IMR-90 (cell line): ENCODE measurements around the gene RRP9. TPM values are rescaled to one million over a fixed set of nuclear protein-coding genes. Genes with fewer than 3 reads are reported as not detected.

ENCODE experiments used
- ATAC-seq: fragments of 200-7000 bp; cut with Tn5 transposase; 2 replicates; pipeline ENCODE4 v1.9.1; 2020; ENCODE audit warnings: low read depth, mild to moderate bottlenecking, moderate library complexity
- BruUV-seq: library from RNA; stranded (reverse); fragments of 400-500 nt; replicated peaks from 2 replicates; lab custom pipeline; 2021; lab: Mats Ljungman, UMichigan
- CTCF ChIA-PET: fragments of 300-600 bp; formaldehyde crosslinking; extraction: SDS; loops from one replicate; lab custom pipeline; 2021; ENCODE audit warnings: antibody characterized with exemption; lab: Yijun Ruan, JAX
- POLR2A ChIA-PET: fragments of 300-600 bp; sonication (Branson Sonifier 250); formaldehyde crosslinking; loops from one replicate; lab custom pipeline; 2022; ENCODE audit warnings: antibody characterized with exemption; ENCODE audit not compliant: unreplicated experiment; lab: Charles Lee
- DNase-seq: peaks from one replicate; pipeline ENCODE4 v3.0.0; 2013
- H2AFZ ChIP-seq: replicated peaks from 2 replicates; pipeline ENCODE3; 2013; ENCODE audit warnings: low read length, mild to moderate bottlenecking; ENCODE audit not compliant: poor library complexity
- H2AK5ac ChIP-seq: 2 replicates; pipeline ENCODE4 v1.6.1; 2013; ENCODE audit warnings: low read depth, low read length, inconsistent platforms
- H2AK9ac ChIP-seq: replicated peaks from 2 replicates; pipeline ENCODE3; 2013; ENCODE audit warnings: mild to moderate bottlenecking, low read depth, low read length, moderate library complexity; ENCODE audit not compliant: poor library complexity
- H2BK120ac ChIP-seq: 2 replicates; pipeline ENCODE4 v1.6.1; 2013; ENCODE audit warnings: low read depth, low read length, inconsistent platforms
- H2BK15ac ChIP-seq: 3 replicates; pipeline ENCODE4 v1.6.1; 2013; ENCODE audit warnings: low read depth, low read length, inconsistent platforms
- H2BK20ac ChIP-seq: 2 replicates; pipeline ENCODE4 v1.6.1; 2013; ENCODE audit warnings: low read depth, mild to moderate bottlenecking, inconsistent platforms, low read length, moderate library complexity
- H2BK5ac ChIP-seq: 2 replicates; pipeline ENCODE4 v1.6.1; 2013; ENCODE audit warnings: mild to moderate bottlenecking, low read depth, low read length, inconsistent platforms; ENCODE audit not compliant: poor library complexity, severe bottlenecking
- H3K14ac ChIP-seq: replicated peaks from 2 replicates; pipeline ENCODE4 v1.6.1; 2013; ENCODE audit warnings: low read depth, low read length, inconsistent platforms
- H3K18ac ChIP-seq: 2 replicates; pipeline ENCODE4 v1.6.1; 2013; ENCODE audit warnings: low read depth, low read length, control low read depth
- H3K23ac ChIP-seq: 2 replicates; pipeline ENCODE4 v1.6.1; 2013; ENCODE audit warnings: low read depth, low read length, inconsistent platforms
- H3K27ac ChIP-seq: 2 replicates; pipeline ENCODE4 v1.5.1; 2013; ENCODE audit warnings: mild to moderate bottlenecking, control low read depth, low read length; ENCODE audit not compliant: insufficient read depth
- H3K27me3 ChIP-seq: 2 replicates; pipeline ENCODE4 v1.6.1; 2013; ENCODE audit warnings: low read length; ENCODE audit not compliant: control insufficient read depth, insufficient read depth
- H3K36me3 ChIP-seq: 2 replicates; pipeline ENCODE4 v1.6.1; 2013; ENCODE audit warnings: low read length, mixed read lengths; ENCODE audit not compliant: control insufficient read depth, insufficient read depth
- H3K4ac ChIP-seq: 2 replicates; pipeline ENCODE4 v1.6.1; 2013; ENCODE audit warnings: low read depth, low read length, inconsistent platforms
- H3K4me1 ChIP-seq: 2 replicates; pipeline ENCODE4 v1.6.1; 2013; ENCODE audit warnings: low read length, mixed read lengths; ENCODE audit not compliant: control insufficient read depth, insufficient read depth
- H3K4me2 ChIP-seq: 2 replicates; pipeline ENCODE4 v1.6.1; 2013; ENCODE audit warnings: low read depth, mild to moderate bottlenecking, control low read depth, low read length, moderate library complexity
- H3K4me3 ChIP-seq: 2 replicates; pipeline ENCODE4 v1.5.1; 2013; ENCODE audit warnings: low read depth, mild to moderate bottlenecking, control low read depth, low read length, moderate library complexity; ENCODE audit not compliant: insufficient read depth
- H3K56ac ChIP-seq: 2 replicates; pipeline ENCODE4 v1.6.1; 2013; ENCODE audit warnings: low read length, inconsistent platforms; ENCODE audit not compliant: insufficient read depth; ENCODE audit errors: extremely low read depth
- H3K79me1 ChIP-seq, 2 experiments: 2 replicates each; pipeline ENCODE4 v1.6.1; 2013; ENCODE audit warnings: low read length in 2 of 2, inconsistent platforms in 1 of 2, low read depth in 1 of 2
- H3K9ac ChIP-seq: 2 replicates; pipeline ENCODE4 v1.6.1; 2013; ENCODE audit warnings: low read depth, low read length, control low read depth
- H3K9me1 ChIP-seq: 2 replicates; pipeline ENCODE4 v1.6.1; 2013; ENCODE audit warnings: low read length, inconsistent platforms; ENCODE audit not compliant: insufficient read depth
- H3K9me3 ChIP-seq: 2 replicates; pipeline ENCODE4 v1.6.1; 2013; ENCODE audit warnings: low read length; ENCODE audit not compliant: control insufficient read depth, insufficient read depth
- H4K20me1 ChIP-seq: 2 replicates; pipeline ENCODE4 v1.6.1; 2013; ENCODE audit warnings: low read length, inconsistent platforms; ENCODE audit not compliant: insufficient read depth
- H4K5ac ChIP-seq: 2 replicates; pipeline ENCODE4 v1.6.1; 2013; ENCODE audit warnings: mild to moderate bottlenecking, low read depth, low read length, control low read depth
- H4K8ac ChIP-seq, 2 experiments: 2 replicates each; pipeline ENCODE4 v1.6.1; 2013; ENCODE audit warnings: low read depth in 2 of 2, low read length in 2 of 2, control low read depth in 1 of 2, inconsistent platforms in 1 of 2
- H4K91ac ChIP-seq: 2 replicates; pipeline ENCODE4 v1.6.1; 2013; ENCODE audit warnings: low read depth, low read length, inconsistent platforms; ENCODE audit not compliant: insufficient read depth
- FOS ChIP-seq: fragments of 150-350 bp; IDR thresholded peaks from 2 replicates; pipeline ENCODE4 v1.6.1; 2016; ENCODE audit warnings: low read depth, low read length
- NFE2L2 ChIP-seq: fragments of 150-350 bp; IDR thresholded peaks from 2 replicates; pipeline ENCODE4 v1.6.1; 2016; ENCODE audit warnings: low read depth, mild to moderate bottlenecking, low read length
- POLR2A ChIP-seq: IDR thresholded peaks from 2 replicates; pipeline ENCODE4 v1.6.1; 2012; ENCODE audit warnings: mild to moderate bottlenecking, low read depth, low read length
- RCOR1 ChIP-seq: IDR thresholded peaks from 2 replicates; pipeline ENCODE4 v1.6.1; 2012; ENCODE audit warnings: mild to moderate bottlenecking, low read length, improper control_type of control experiment; ENCODE audit not compliant: insufficient replicate concordance
- RFX5 ChIP-seq: IDR thresholded peaks from 2 replicates; pipeline ENCODE4 v1.8.0; 2012; ENCODE audit warnings: low read depth, mild to moderate bottlenecking, low read length, moderate library complexity
- WGBS, 2 experiments: methylation state at CpG; one replicate each; pipeline versions ENCODE4 v1.1.5 to v1.1.7; 2013; ENCODE audit warnings: missing lambda C conversion rate in 2 of 2; ENCODE audit not compliant: insufficient read length in 1 of 2; ENCODE audit errors: extremely low coverage in 2 of 2; 5-methylcytosine and 5-hydroxymethylcytosine counted together
- dilution Hi-C: fragments of 300-500 bp; cut with HindIII; formaldehyde crosslinking; loops from one replicate; pipeline ENCODE4 v1.14.3; 2018; ENCODE audit warnings: low sequenced_read_pairs; ENCODE audit not compliant: unreplicated experiment
- in situ Hi-C: fragments of 300-500 bp; cut with MboI; formaldehyde crosslinking; loops from 3 replicates; pipeline ENCODE4 v1.14.3; 2019; ENCODE audit warnings: low sequenced_read_pairs, inconsistent platforms, mixed read lengths
- intact Hi-C: fragments of 100-400 bp; cut with micrococcal nuclease; formaldehyde crosslinking; loops from 2 replicates; pipeline ENCODE4 v1.10.0; 2022
- polyA plus RNA-seq, 3 experiments: library from polyadenylated mRNA; depleted of rRNA; stranded (reverse); fragments of >200 nt; gene quantifications; 2 replicates each; pipeline ENCODE4 v1.2.3, GENCODE V29; 2012; ENCODE audit warnings: low replicate concordance in 1 of 3
- total RNA-seq: library from RNA; depleted of rRNA; stranded (reverse); fragments of >200 nt; gene quantifications from 2 replicates; pipeline ENCODE4 v1.2.3, GENCODE V29; 2012
- TF ChIP-seq, protein P1 (sequence below): conservative IDR thresholded peaks from 2 replicates; pipeline ENCODE4 v1.5.1; 2012; ENCODE audit warnings: mild to moderate bottlenecking, low read depth, low read length, improper control_type of control experiment

RRP9 gene
- total and polyA plus RNA-seq, 2 of the 4 experiments (the other 2 are of a cell fraction): 30.9 to 39.8 TPM

GRCh38 chr3:51942603-51943450 lies 1.1 kb upstream of the RRP9 start:
- peak overlapping the region; percentile 97 for H2AK5ac ChIP-seq
- peaks cover 6% of the 10 kb centered on the region for H3K36me3 ChIP-seq
- H3K14ac ChIP-seq: peak overlapping the region; percentile 92
- H3K9ac ChIP-seq: peak overlapping the region; percentile 66
- ChIA-PET CTCF (interaction anchor here (0.6 to 1.2 kb wide), 3 partner anchors 31 to 1327 kb away, joined by 3 to 10 read pairs (median 3); partner anchors contain the start of gene ABHD14B), POLR2A (interaction anchor here (0.6 to 0.7 kb wide), 2 partner anchors 52 to 55 kb away, joined by 3 to 4 read pairs; no protein-coding TSS in a partner anchor)
- WGBS, 2 experiments: 76% methylated on average over 4 of the region's 17 CpGs; no CpG with 5 or more reads in 1 of the 2 experiments
- dilution Hi-C loops (no loop called here), in situ Hi-C loops (loop anchor here (25.0 kb wide), 1 partner anchor 556 kb away; the partner anchor contains the start of genes MANF and RBM15B), intact Hi-C loops (loop anchor here (1.0 to 5.0 kb wide), 8 partner anchors 31 to 254 kb away; partner anchors contain the start of genes ABHD14B, ACY1, DUSP7 and RPL29)
- peak overlapping the region; percentile 37; the same call in 1 of the 2 replicates for H3K56ac ChIP-seq
- H3K27ac ChIP-seq: peak overlapping the region; percentile 79
- no TSS peak for BruUV-seq
- H2BK5ac ChIP-seq: peak overlapping the region; percentile 79
- DNase-seq (peak; percentile 52), ATAC-seq (peak; percentile 16)
- H3K4me2 ChIP-seq: peak overlapping the region; percentile 57
- H4K20me1 ChIP-seq: peaks cover 9% of the 10 kb centered on the region
- H3K23ac ChIP-seq: peak overlapping the region; percentile 43; the same call in 1 of the 2 replicates
- peak overlapping the region; percentile 90 for H4K91ac ChIP-seq
- peak overlapping the region; percentile 94 for H2AFZ ChIP-seq
- no peaks in the 10 kb centered on the region for H3K9me3 ChIP-seq
- H3K4ac ChIP-seq: peak overlapping the region; percentile 91
- peak overlapping the region; percentile 32 for H3K4me3 ChIP-seq
- peak overlapping the region; percentile 95 for H2AK9ac ChIP-seq
- H3K4me1 ChIP-seq: peaks cover 13% of the 10 kb centered on the region
- peaks cover 18 to 41% of the 10 kb centered on the region in 2 experiments; a peak in 3 of 4 replicates for H3K79me1 ChIP-seq
- H4K8ac ChIP-seq: peak overlapping the region; percentile 97
- H3K9me1 ChIP-seq: peaks cover 12% of the 10 kb centered on the region
- H2BK120ac ChIP-seq: peak overlapping the region; percentile 58
- peak overlapping the region; percentile 98 for H4K5ac ChIP-seq
- 0 out of 2 replicates have a peak overlapping the region, but pooled peaks have one; percentile 11 for H2BK20ac ChIP-seq
- peak overlapping the region; percentile 61 for H3K18ac ChIP-seq
- no peaks in the 10 kb centered on the region for H3K27me3 ChIP-seq
- no peak for TF ChIP-seq NFE2L2
- no peak for TF ChIP-seq POLR2A
- no peak for TF ChIP-seq RCOR1
- TF ChIP-seq RFX5: no peak
- TF ChIP-seq, protein P1, sequence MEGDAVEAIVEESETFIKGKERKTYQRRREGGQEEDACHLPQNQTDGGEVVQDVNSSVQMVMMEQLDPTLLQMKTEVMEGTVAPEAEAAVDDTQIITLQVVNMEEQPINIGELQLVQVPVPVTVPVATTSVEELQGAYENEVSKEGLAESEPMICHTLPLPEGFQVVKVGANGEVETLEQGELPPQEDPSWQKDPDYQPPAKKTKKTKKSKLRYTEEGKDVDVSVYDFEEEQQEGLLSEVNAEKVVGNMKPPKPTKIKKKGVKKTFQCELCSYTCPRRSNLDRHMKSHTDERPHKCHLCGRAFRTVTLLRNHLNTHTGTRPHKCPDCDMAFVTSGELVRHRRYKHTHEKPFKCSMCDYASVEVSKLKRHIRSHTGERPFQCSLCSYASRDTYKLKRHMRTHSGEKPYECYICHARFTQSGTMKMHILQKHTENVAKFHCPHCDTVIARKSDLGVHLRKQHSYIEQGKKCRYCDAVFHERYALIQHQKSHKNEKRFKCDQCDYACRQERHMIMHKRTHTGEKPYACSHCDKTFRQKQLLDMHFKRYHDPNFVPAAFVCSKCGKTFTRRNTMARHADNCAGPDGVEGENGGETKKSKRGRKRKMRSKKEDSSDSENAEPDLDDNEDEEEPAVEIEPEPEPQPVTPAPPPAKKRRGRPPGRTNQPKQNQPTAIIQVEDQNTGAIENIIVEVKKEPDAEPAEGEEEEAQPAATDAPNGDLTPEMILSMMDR: no peak
- TF ChIP-seq FOS: no peak
- peak overlapping the region; percentile 64; the same call in 1 of the 3 replicates for H2BK15ac ChIP-seq
